CD4-positive, alpha-beta T cell treated with Interleukin-17A for 4 hours (primary cell): ENCODE results near the gene PCNT.
"Not testable (repeated sequence)": the region's sequence is repeated elsewhere in the genome, so short reads cannot be mapped to it uniquely, and the experiment has no call there.

Experiments used
- DNase-seq: peaks from one replicate; pipeline ENCODE4 v3.0.0-alpha.2; 2020; ENCODE audit warnings: mixed read lengths

The PCNT gene

DNA sequence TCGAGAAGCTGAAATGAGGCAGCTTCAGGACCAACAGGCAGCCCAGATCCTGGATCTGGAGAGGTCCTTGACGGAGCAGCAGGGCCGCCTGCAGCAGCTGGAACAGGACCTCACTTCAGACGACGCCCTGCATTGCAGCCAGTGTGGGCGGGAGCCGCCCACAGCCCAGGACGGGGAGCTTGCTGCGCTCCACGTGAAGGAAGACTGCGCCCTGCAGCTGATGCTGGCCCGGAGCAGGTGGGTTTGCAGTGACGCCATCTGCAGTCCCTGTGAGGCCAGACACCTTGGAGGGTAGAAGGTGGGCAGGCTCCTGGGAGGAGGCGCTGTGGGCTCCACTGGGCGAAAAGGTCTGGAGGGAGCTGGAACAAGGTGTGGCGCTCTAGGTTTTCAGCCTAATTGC lies 39.7 kb downstream of the PCNT start:
- no peak for DNase-seq

DNA sequence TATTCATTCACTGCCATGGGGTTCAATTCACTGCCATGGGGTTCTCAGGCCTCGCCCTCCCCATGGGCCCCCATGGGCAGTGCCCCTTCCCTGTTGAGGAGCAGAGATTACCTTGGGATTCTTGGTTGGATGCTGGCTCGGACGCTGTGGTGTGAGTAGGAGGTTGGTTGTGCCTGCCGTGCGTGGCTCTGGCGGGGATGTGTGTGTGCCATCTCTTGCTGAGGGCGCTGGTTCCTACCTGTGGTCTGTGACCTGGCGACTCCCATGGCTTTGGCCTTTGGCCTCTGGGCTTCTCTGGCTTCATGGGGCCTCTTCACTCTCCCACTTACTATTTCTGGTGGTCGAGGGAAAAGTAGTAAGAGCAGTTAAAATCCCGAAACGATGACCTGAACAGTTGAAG lies 42.1 kb downstream of the PCNT start:
- DNase-seq, result no peak

DNA sequence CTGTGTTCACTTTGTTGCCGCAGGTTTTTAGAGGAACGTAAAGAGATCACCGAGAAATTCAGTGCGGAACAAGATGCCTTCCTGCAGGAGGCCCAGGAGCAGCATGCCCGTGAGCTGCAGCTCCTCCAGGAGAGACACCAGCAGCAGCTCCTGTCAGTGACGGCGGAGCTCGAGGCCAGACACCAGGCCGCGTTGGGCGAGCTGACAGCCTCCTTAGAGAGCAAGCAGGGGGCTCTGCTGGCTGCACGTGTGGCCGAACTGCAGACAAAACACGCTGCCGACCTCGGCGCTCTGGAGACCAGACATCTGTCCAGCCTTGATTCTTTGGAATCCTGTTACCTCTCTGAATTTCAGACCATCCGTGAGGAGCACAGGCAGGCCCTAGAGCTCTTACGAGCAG lies 42.6 kb downstream of the PCNT start:
- DNase-seq, result no peak

DNA sequence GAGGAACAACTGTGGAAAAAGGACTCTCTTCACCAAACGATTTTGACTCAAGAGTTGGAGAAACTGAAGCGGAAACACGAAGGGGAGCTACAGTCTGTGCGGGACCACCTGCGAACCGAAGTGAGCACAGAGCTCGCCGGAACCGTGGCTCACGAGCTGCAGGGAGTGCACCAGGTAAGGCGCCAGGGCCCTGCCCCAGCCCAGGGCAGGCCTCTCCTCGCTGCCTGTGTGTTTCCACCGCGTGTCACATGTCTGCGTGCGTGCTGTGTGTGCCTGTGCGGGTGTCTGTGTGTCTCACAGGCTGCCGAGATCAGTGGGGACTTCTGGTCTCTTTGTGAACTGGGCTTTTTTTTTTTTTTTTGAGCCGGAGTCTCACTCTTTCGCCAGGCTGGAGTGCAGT lies 43.0 kb downstream of the PCNT start:
- DNase-seq, result no peak

DNA sequence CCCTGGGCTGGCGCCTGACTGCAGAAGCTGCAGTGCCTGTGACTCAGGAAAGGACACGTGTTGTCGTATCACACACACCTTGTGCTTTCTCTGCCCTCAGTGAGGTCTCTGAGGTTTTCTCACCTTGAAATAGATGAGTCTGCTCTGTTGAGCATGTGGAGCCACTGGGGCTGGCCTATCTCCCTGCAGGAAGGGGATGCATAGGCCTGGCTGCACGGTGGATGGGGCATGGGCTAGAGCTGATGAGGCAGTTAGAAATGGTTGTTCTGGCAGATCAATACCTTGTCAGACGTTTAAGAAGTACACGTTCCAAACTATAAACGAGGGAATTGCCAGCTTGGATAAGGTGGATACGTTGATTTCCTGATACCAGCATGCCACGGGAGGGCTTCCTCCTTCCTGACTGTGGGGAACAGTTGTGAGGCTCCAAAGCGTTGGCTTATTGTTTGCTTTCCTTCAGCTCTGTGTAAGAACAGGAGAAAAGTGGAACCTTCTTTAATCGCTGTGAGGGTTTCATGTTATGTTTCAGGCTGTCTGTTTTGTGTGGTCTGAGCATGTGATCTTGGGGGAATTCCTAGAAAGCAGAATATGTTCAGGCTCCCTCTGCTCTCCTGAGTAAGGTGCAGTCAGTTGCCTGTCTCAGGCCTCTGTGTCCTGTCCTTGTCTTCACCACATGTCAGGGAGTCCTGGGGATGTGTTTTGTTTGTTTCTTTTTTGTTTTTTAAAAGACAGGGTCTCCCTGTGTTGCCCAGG lies 44.8 kb downstream of the PCNT start:
- DNase-seq, result peak; percentile 43

DNA sequence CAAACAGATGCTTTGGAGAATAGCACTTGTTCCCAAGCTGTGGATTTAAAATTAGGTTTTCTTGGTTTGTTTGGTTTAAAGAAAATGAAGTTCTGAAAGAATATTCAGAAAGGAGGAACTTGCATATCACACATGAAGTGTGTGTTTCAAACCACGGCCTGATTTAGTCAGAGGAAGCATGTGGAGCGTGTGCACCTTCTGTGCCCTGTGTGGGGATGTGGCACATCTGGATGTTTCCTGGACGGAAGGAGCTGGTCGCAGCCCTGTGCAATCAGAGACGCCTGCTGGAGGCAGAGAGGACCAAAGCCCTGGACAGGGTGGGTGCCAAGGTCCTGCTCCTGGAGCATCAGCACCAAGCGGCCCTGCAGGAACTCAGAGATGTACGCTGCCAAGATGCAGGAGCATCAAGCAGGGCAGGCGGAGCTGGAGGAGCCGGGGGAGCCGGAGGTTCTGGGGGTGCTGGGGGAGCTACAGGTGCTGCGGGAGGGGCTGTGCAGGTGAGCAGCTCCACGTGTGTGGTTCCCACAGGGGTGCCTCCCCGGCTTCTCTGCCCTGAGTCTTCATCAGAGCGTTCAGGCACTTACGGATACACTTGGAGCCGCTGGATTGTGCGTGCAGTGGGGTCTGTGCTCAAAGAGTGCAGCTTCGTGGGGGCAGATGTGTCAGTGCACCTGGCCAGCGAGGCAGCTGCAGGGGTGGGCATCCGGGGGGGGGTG lies 45.7 kb downstream of the PCNT start:
- no peak for DNase-seq

DNA sequence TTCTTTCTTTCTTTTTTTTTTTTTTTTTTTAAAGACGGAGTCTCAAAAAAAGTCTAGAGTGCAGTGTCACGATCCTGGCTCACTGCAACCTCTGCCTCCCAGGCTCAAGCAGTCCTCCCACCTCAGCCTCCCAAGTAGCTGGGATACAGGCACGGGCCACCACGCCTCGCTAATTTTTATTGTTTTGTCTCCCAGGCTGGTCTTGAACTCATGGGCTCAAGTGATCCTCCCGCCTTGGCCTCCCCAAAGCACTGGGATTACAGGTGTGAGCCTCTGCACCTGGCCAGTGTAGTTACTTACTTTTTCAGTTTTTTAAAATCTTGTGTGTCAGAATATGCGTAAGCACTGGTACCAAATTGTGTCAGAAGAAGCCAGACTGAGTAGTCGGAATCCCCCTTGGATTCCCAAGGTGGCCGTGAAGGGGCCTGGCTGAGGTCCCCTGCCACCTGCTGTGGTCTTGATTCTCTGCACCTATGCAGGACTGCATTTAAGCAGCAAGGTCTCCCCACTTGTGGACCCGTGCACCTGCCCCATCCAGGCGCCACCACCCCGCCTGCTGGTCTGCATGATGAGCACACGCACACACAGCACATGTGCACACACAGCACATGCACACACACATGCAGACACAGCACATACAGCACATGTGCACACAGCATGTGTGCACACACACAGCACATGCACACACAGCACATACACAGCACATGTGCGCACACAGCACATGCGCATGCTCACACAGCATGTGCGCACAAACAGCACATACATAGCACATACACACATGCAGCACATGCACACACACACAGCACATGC lies 47.5 kb downstream of the PCNT start:
- DNase-seq, result no peak

DNA sequence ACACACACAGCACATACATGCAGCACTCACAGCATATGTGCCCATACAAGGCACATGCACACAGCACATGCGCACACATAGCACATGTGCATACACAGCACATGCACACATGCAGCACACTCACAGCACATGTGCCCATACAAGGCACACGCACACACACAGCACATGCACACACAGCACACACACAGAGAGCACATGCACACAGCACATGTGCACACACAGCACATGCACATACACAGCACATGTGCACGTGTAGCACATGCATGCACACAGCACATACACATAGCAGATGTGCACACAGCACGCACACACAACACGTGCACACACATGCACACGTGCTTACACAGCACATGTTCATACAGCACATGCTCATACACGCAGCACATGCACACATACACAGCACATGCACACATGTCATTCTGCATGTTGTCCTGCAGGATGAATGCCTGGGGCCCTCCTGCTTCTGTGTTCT lies 48.1 kb downstream of the PCNT start:
- DNase-seq, result no peak

DNA sequence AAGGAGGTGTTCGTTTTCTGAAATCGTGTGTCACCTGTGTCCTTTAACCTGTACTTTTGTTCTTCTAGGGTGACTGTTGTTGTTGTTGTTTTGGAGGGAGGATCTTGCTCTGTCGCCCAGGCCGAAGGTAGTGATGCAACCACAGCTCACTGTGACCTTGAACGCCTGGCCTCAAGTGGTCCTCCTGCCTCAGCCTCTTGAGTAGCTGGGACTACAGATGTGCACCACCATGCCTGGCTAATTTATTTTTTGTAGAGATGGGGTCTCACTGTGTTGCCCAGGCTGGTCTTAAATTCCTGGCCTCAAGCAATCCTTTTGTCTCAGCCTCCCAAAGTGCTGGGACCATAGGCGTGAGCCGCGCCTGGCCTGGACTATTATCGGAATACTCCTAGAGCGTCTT lies 49.0 kb downstream of the PCNT start:
- DNase-seq, result not testable (repeated sequence)

DNA sequence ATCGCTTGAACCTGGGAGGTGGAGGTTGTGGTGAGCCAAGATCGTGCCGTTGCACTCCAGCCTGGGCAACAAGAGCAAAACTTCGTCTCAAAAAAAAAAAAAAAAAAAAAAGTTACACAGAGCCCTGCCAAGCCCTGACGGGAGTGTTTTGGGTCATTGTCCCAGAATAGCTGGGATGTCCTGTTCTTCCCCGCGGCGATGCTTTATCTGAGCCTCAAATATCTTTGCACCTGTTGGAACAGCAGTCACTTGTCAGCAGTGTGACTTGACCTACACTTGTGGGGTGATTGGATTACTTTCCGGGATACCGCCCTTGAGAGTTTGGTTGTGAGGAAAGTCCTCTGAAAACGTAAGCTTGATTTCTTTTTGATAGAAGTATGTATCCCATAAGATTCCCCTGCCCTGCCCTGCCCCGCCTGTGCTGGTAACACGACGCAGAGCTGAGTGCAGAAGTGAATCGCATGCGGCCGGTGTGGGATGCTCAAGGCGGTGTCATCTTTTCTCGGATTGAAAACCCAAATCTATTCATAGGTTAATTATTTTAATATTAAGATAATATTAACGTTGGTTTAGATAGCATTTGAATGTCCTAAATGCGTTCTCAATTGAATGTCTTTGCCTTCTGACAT lies 50.9 kb downstream of the PCNT start:
- no peak for DNase-seq

DNA sequence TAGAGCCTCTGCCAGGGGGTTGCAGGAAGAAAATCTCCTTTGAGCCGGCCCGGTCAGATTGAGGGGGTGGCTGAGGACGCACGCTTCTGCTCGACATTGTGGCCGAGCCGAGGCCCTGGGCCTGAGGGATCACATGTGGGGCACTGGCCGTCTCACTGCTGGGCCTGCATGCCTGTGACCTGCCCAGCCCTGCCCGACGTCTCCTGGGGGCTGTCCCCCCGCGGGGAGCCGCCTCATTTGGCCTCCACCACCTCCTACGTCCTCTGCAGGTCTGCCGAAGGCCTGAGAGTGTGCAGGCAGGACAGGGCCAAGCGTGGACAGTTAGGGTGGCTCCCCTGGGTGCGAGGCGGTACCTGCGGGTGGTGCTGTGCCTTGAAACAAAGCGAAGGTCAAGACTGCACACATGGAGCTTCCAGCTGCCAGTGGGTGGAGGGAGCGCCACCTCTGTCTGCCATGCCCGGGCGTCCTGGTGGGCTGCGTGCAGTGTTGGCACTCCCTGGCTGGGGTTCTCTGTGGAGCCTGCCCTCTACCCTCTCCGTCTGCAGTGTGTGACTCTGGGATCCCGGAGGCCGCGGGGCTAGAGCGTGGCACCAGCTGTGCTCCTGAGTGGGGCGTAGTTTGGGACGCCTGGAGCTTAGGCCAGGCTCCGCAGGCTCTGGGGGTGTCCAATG lies 51.7 kb downstream of the PCNT start:
- DNase-seq, result no peak

DNA sequence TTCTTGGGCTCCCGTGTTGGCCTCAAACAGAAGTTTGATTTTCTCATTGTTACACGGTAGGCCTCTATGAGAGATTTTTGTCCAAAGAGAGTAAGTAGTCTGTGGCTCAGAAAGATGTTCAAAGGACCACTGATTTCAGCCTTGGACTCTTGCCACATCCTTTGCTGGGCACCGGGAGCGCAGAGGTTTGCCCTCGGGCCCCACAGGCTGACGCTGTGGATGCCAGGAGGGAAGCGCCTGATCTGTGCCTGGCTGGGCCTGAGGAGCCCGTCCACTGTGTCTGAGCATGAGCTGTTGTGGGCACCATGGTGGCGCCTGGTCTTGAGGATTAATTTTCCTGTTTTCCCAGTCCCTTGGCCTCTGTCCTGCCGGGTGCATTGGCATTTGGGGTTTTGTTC lies 52.3 kb downstream of the PCNT start:
- DNase-seq, result no peak

DNA sequence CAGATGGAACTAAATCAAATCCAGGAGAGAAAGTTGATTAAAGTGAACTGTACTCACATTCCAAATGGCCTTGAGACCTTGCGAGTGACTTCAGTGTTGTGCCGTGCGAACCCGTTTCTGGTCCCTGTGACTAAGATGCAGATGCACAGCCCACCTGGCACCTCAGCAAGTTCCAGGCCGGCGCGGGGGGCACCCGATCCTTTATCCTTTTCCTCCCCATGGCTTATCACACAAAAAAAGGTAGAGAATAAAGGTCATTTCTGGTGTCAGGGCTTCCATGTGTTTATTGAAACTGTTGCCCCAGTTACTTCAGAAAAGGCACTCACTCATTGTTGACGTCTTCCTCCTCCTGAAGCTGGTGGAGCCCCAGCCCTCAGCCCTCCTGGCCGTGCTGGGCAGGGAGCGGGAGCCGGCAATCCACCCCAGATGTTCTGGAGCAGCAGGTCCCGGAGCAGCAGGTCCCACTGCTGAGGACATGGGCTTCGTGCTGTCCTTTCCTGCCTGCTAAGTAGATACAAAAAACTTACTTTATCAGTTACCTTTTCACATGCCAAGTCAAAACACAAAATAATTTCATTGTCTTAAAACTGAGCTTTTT lies 53.0 kb downstream of the PCNT start:
- no peak for DNase-seq

DNA sequence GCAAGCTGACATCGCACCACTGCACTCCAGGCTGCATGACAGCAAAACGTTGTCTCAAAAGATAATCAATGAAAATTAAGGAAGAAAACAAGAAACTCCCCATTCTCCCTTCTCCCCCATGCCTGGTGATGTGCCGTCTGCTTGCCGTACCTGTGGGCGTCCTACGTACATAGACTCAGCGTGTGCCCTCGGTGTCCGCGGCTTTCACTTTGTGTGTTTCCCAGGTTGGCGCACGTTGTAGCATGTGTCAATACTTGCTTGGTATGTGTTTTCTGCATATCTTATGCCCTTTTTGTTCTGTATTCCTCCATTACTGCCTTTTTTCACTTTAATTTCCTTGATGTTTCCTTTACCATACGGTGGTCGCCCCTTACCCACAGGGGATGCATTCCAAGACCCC lies 53.8 kb downstream of the PCNT start:
- no peak for DNase-seq

DNA sequence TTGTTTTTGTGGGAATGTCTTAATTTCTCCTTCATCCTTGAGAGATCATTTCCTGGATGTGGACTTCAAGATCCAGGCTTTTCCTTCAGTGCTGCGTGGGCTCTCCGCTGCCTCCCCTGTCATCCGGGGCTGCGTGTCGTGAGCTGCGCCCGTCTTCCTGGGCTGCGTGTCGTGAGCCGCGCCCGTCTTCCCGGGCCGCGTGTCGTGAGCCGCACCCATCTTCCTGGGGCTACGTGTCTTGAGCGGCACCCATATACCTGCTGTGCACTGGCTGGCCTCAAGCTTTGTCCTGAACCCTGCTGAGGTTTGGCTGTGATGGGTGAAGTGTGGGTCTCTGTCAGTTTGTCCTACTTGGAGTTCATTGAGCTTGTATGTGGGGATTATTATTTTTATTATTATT lies 55.1 kb downstream of the PCNT start:
- DNase-seq, result no peak

DNA sequence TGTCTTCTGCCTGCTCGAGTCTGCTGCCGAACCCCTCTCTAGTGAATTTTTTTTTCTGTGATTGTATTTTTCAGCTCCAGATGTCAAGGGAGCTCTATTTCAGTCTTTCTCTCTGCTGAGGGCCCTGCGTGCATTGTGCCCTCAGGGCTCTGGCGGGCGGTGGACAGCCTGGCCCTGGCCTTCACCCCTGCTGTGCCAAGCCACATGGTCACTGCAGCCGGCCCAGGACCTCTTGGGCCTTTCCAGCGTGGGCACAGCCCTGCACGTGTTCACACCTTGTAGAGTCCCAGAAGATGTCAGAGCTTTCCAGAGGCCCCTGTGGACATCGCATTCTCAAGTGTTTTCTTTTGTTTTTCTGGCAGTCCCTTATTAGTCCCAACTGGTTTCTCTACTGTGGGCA lies 55.7 kb downstream of the PCNT start:
- DNase-seq, result no peak

DNA sequence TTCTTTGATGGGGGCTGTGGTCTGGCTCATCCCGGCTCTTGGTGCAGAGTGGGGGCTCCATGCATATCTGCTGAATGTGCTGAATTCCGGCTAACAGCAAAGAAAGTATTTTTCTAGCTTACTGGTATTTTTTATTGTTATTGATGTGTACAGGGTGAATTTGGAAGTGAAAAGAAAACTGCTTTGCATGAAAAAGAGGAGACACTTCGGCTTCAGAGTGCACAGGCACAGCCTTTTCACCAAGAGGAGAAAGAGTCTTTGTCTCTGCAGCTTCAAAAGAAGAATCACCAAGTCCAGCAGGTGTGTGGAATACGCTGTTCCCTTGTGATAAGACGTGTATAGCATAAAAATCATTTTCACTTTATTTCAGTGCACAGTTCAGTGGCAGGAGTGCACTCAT lies 57.6 kb downstream of the PCNT start:
- no peak for DNase-seq

DNA sequence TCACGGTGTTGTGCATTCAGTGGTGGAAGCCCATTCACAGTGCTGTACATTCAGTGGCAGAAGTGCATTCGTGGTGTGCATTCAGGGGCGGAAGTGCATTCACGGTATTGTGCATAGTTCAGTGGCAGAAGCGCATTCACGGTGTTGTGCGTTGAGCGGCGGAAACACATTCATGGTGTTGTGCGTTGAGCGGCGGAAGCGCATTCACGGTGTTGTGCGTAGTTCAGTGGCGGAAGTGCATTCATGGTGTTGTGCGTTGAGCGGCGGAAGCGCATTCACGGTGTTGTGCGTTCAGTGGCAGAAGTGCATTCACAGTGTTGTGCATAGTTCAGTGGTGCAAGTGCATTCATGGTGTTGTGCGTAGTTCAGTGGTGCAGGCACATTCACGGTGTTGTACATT lies 60.6 kb downstream of the PCNT start:
- DNase-seq, result no peak

DNA sequence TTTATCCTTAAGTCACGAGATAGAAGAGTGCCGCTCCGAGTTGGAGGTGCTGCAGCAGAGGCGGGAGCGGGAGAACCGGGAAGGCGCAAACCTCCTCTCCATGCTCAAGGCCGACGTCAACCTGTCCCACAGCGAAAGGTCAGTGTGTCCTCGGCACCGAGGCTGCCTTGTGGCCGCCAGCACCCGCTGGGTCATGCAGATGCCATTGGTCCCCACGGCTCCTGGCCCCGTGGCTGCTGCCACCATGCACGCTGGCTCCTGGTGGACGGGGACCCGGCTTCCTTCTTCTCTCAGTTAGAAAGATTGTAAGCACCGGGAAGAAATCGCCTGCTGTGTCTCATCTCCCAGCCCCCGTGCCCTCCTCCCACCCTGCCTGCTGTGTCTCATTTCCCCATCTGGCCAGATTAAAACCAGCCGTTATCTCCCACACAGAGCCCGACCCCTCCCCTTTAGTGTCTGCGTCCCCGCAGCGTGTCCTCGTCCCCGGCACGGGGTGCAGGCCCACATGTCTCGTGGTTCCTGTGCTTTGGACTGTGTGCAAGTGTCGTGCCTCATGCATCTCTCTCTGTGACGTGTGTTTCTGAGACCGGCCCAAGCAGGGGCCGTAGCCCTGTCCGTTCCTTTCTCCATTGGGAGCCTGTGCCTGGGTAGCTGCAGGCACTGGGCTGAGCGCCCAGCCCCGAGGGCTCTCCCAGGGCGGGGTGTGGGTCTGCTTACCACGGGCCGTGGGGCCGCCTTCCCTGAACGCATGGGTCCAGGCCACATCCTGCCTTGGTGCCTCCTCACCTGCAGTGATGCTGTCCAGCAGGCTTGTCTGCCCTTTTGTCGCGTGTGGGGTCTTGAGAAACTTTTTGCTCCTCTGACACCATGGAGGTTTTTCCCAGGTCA lies 62.1 kb downstream of the PCNT start:
- no peak for DNase-seq

DNA sequence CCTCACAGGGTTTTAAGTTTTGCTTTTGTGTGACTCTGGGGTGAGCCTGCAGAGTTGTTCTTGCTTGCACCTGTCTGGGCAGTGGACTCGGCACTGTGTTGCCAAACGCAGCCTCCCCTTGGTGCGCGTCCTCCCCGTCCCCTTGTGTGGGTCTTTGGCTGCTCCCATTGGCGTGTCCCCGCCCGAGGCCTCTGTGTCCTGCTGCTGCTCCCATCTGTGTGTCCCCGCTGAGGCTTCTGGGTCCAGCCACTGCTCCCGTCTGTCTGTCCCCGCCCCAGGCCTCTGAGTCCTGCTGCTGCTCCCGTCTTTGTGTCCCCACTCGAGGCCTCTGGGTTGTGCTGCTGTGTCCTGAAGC lies 62.8 kb downstream of the PCNT start:
- DNase-seq, result no peak

DNA sequence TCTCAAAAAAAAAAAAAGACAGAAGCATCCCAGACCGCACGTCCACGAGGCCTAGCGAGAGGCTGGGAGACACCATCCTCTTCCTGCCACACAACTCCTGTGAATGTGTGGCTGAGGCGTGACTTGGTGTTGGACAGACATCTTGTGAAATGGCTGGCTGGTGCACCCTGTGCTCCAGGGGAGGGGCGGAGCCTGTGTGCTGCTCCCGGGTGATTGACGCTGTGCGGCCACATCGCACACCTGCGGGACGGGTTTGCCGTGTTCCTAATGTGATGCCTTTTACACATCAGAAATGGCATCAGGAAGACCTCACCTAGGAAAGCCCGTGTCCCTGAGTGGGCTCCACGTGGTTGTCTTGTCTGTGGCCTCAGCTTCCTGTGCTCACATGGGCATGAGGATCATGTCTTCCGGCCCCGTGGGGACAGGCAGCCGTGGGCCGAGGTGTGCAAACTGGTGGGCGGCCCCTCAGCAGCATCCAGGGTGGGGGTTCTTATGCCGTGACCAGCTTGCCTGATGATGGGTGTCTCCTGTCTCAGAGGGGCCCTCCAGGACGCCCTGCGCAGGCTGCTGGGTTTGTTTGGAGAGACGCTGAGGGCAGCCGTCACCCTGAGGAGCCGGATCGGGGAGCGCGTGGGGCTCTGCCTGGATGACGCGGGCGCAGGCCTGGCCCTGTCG lies 64.4 kb downstream of the PCNT start:
- no peak for DNase-seq
